ENCODE measurements around the gene SEC14L6. TPM values are rescaled to one million over a fixed set of nuclear protein-coding genes. Genes with fewer than 3 reads are reported as not detected.
A peak's percentile ranks its signal among the peaks of the same experiment; 100 is the strongest.

SEC14L6 gene
- total RNA-seq, 4 donors from 2014 or later, result 7.7 to 72.1 (median 45.0) TPM

DNA sequence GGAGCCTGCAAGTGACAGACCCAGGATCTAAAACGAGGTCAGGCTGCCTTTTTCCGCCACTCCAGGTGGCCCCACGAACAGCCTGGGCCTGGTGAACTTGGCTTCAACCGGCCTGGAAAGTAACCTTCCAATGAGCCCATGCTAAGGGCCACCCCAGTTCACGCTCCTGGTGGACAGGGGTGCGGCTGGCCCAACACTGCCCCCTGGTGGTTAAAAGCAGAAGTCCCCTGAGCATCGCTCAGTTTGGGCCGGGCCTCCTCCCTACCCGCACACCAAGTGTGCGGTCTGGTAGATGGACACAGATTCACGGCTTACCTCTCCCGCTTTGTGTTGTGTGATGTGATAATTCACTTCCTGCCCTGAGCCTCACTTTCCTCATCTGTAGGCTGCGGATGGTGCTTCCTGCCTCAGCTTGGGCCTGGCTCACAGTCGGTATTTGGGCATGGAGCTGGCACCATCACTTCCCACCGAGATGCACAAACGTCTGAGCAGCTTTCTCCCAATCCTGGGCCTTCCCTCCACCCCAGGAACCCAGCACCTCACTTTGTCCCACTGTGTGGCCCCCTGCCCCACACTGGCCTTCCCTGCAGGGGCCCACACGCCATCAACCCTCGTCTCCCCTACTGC is 61.1 kb downstream of the SEC14L6 start:
- WGBS, 2 donors, result 26 to 30% methylated on average over 18 of the region's 18 CpGs
- no peak for TF ChIP-seq POLR2A (IDR thresholded peaks at IDR 0.05)
- TF ChIP-seq, protein P1, sequence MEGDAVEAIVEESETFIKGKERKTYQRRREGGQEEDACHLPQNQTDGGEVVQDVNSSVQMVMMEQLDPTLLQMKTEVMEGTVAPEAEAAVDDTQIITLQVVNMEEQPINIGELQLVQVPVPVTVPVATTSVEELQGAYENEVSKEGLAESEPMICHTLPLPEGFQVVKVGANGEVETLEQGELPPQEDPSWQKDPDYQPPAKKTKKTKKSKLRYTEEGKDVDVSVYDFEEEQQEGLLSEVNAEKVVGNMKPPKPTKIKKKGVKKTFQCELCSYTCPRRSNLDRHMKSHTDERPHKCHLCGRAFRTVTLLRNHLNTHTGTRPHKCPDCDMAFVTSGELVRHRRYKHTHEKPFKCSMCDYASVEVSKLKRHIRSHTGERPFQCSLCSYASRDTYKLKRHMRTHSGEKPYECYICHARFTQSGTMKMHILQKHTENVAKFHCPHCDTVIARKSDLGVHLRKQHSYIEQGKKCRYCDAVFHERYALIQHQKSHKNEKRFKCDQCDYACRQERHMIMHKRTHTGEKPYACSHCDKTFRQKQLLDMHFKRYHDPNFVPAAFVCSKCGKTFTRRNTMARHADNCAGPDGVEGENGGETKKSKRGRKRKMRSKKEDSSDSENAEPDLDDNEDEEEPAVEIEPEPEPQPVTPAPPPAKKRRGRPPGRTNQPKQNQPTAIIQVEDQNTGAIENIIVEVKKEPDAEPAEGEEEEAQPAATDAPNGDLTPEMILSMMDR (IDR thresholded peaks at IDR 0.05), result peak in 1 of 3 donors; percentile 70
- DNase-seq (ENCODE audit: low spot score in 2 of 2), result peak; percentile 33 to 91
- intact Hi-C loops (cut with DNase I; ENCODE audit: low total_unique reads), result loop anchor here (5.0 to 10.0 kb wide), 2 partner anchors 93 to 221 kb away; partner anchors contain the start of gene OSM
- H3K4me3 ChIP-seq (ENCODE audit: low read depth, poor library complexity, severe bottlenecking), result no peak overlapping the region

GRCh38 chr22:30483169-30483568 is 63.4 kb downstream of the SEC14L6 start:
- no peak for TF ChIP-seq POLR2A (IDR thresholded peaks at IDR 0.05)
- TF ChIP-seq, protein P1 (IDR thresholded peaks at IDR 0.05), result no peak
- DNase-seq (ENCODE audit: low spot score in 2 of 2), result no peak
- intact Hi-C loops (cut with DNase I; ENCODE audit: low total_unique reads), result loop anchor here (10.0 kb wide), 1 partner anchor 218 kb away; the partner anchor contains the start of gene OSM
- no peak overlapping the region for H3K4me3 ChIP-seq (ENCODE audit: low read depth, poor library complexity, severe bottlenecking)
- WGBS, 2 donors, result 83 to 100% methylated on average over 1 of the region's 1 CpG

DNA sequence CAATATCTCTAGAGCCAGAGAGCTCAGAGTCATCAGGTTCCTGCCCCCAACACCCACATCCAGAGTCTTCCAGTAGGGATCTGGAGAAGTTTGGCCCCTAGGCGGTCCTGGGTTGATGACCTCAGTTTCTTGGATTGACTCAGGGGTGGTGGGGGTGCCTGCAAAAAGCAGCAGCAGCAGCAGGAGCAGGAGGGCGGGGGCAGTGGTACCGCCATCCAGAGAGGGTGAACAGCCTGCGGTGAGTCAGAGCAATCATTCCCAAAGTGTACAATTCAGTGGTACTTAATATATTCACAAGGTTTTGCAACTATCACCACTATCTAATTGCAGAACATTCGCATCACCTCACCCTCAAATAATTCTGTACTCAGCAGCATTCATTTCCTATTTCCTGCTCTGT is 64.8 kb downstream of the SEC14L6 start:
- intact Hi-C loops (cut with DNase I; ENCODE audit: low total_unique reads), result loop anchor here (10.0 kb wide), 1 partner anchor 217 kb away; the partner anchor contains the start of gene OSM

DNA sequence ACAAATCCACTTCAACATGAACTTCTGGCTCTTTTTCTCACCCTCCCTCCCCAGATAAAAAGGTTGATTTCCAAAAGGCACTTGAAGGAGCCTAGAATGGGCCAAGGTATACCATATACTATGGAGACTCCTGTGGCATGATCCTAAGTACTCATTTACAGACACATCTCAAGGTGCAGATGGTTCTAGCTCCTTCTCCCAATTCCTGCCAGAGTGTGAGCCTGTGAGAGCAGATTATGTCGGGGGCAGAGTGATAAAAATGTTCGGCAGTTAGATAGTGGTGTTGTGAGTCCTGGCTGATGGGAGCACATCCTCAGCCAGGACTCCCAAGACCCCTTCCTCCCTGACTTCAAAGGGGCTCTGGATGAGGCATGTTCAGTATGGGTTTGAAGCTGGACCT is 66.6 kb downstream of the SEC14L6 start:
- intact Hi-C loops (cut with DNase I; ENCODE audit: low total_unique reads), result loop anchor here (10.0 kb wide), 1 partner anchor 215 kb away; the partner anchor contains the start of gene OSM
- TF ChIP-seq POLR2A (IDR thresholded peaks at IDR 0.05), result no peak
- TF ChIP-seq, protein P1 (IDR thresholded peaks at IDR 0.05), result no peak
- H3K4me3 ChIP-seq (ENCODE audit: low read depth, poor library complexity, severe bottlenecking), result no peak overlapping the region
- no peak for DNase-seq (ENCODE audit: low spot score in 2 of 2)
- 66 to 73% methylated on average over 2 of the region's 2 CpGs for WGBS, 2 donors

More for the DNA sequence above, 64.8 kb downstream of the SEC14L6 start:
- WGBS, 2 donors, result 61 to 76% methylated on average over 5 of the region's 5 CpGs
- DNase-seq (ENCODE audit: low spot score in 2 of 2), result no peak
- TF ChIP-seq, protein P1 (IDR thresholded peaks at IDR 0.05), result no peak
- no peak for TF ChIP-seq POLR2A (IDR thresholded peaks at IDR 0.05)
- H3K4me3 ChIP-seq (ENCODE audit: low read depth, poor library complexity, severe bottlenecking), result no peak overlapping the region

DNA sequence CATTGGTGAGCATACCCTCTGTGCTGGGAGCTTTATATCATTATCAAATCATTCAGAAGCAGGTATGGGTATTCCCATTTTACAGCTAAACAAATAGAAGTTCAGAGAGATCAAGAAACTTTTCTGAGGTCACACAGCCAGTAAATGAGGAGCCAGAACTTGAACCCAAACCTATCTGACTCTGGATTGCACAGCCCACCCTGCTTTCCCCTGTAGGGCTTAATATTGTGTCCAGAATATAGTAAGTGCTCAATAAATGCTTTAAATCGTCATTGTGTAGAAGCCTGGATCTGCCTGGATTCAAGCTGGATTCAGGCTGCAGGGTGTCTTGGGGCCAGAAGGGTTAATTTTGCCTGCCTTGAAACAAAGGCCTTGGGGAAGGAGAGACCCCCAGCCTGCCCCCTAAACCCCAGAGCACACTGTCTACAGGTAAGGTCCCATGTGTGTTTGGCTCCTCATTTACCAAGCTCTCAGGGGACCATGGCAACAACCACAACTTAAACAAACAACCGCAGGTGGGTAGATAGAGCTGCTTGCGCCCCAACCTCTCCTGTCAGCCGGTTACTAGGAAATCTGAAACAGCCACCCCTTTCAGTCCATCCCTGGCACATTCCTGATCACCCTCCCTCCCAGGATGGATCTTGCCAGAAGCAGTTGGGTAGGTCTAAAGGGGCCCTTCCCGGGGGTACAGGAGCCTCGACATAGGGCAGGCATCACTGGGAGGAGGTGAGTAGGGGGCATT is 71.7 kb downstream of the SEC14L6 start:
- 35 to 50% methylated on average over 6 of the region's 6 CpGs for WGBS, 2 donors

More for the DNA sequence above, 71.7 kb downstream of the SEC14L6 start:
- TF ChIP-seq, protein P1 (IDR thresholded peaks at IDR 0.05), result no peak
- TF ChIP-seq POLR2A (IDR thresholded peaks at IDR 0.05), result no peak
- DNase-seq (ENCODE audit: low spot score in 2 of 2), result no peak
- intact Hi-C loops (cut with DNase I; ENCODE audit: low total_unique reads), result no loop called here
- no peak overlapping the region for H3K4me3 ChIP-seq (ENCODE audit: low read depth, poor library complexity, severe bottlenecking)

Measured in lower leg skin (tissue), 4 donors.